ENCODE measurements around the gene ABO. TPM values are rescaled to one million over a fixed set of nuclear protein-coding genes. Genes with fewer than 3 reads are reported as not detected.
"Not testable (repeated sequence)": the region's sequence is repeated elsewhere in the genome, so short reads cannot be mapped to it uniquely, and the experiment has no call there.

Gene ABO
- total RNA-seq, 1 experiment from 2014 or later, result not detected

GRCh38 chr9:133249337-133249736 lies 25.7 kb downstream of the ABO start:
- no peaks in the 10 kb centered on the region for H3K27me3 ChIP-seq (ENCODE audit: control insufficient read depth, insufficient read depth, low read length)
- H3K36me3 ChIP-seq (replicated peaks; ENCODE audit: control insufficient read depth, insufficient read depth, low read length), result no peaks in the 10 kb centered on the region
- no peak overlapping the region for H3K4me3 ChIP-seq (ENCODE audit: insufficient read depth, low read depth, low read length)
- DNase-seq, result no peak

GRCh38 chr9:133248726-133249295 lies 26.2 kb downstream of the ABO start:
- H3K4me3 ChIP-seq (ENCODE audit: insufficient read depth, low read depth, low read length), result no peak overlapping the region
- no peak for DNase-seq
- H3K27me3 ChIP-seq (ENCODE audit: control insufficient read depth, insufficient read depth, low read length), result no peaks in the 10 kb centered on the region
- H3K36me3 ChIP-seq (replicated peaks; ENCODE audit: control insufficient read depth, insufficient read depth, low read length), result no peaks in the 10 kb centered on the region

- Histone ChIP-seq H3K36me3 (replicated peaks; ENCODE audit: control insufficient read depth, insufficient read depth, low read length) (no peaks in the 10 kb centered on the region), H3K4me3 (ENCODE audit: insufficient read depth, low read depth, low read length) (no peak overlapping the region), H3K27me3 (ENCODE audit: control insufficient read depth, insufficient read depth, low read length) (no peaks in the 10 kb centered on the region)
- peak; percentile 36 for DNase-seq
Observed at GRCh38 chr9:133247632-133248031, 27.4 kb downstream of the ABO start.

- H3K4me3 ChIP-seq (ENCODE audit: insufficient read depth, low read depth, low read length), result no peak overlapping the region
- no peaks in the 10 kb centered on the region for H3K27me3 ChIP-seq (ENCODE audit: control insufficient read depth, insufficient read depth, low read length)
- peak; percentile 26 for DNase-seq
- H3K36me3 ChIP-seq (replicated peaks; ENCODE audit: control insufficient read depth, insufficient read depth, low read length), result no peaks in the 10 kb centered on the region
Observed at GRCh38 chr9:133246991-133247390, 28.0 kb downstream of the ABO start.

GRCh38 chr9:133246562-133246961 lies 28.4 kb downstream of the ABO start:
- Histone ChIP-seq H3K27me3 (ENCODE audit: control insufficient read depth, insufficient read depth, low read length) (no peaks in the 10 kb centered on the region), H3K4me3 (ENCODE audit: insufficient read depth, low read depth, low read length) (no peak overlapping the region), H3K36me3 (replicated peaks; ENCODE audit: control insufficient read depth, insufficient read depth, low read length) (no peaks in the 10 kb centered on the region)
- DNase-seq, result peak; percentile 59

GRCh38 chr9:133242991-133243390 lies 32.0 kb downstream of the ABO start:
- no peaks in the 10 kb centered on the region for H3K36me3 ChIP-seq (replicated peaks; ENCODE audit: control insufficient read depth, insufficient read depth, low read length)
- no peak for DNase-seq
- H3K4me3 ChIP-seq (ENCODE audit: insufficient read depth, low read depth, low read length), result no peak overlapping the region

GRCh38 chr9:133242241-133242640 lies 32.8 kb downstream of the ABO start:
- no peaks in the 10 kb centered on the region for H3K36me3 ChIP-seq (replicated peaks; ENCODE audit: control insufficient read depth, insufficient read depth, low read length)
- no peak overlapping the region for H3K4me3 ChIP-seq (ENCODE audit: insufficient read depth, low read depth, low read length)
- peaks cover 5% of the 10 kb centered on the region; the same call in 1 of the 2 replicates for H3K27me3 ChIP-seq (ENCODE audit: control insufficient read depth, insufficient read depth, low read length)
- DNase-seq, result peak; percentile 57

More at GRCh38 chr9:133242991-133243390, 32.0 kb downstream of the ABO start:
- H3K27me3 ChIP-seq (ENCODE audit: control insufficient read depth, insufficient read depth, low read length), result peaks cover under 1% of the 10 kb centered on the region; the same call in 1 of the 2 replicates

- no peak overlapping the region for H3K4me3 ChIP-seq (ENCODE audit: insufficient read depth, low read depth, low read length)
- DNase-seq, result no peak
- H3K27me3 ChIP-seq (ENCODE audit: control insufficient read depth, insufficient read depth, low read length), result peaks cover 7% of the 10 kb centered on the region; the same call in 1 of the 2 replicates
- H3K36me3 ChIP-seq (replicated peaks; ENCODE audit: control insufficient read depth, insufficient read depth, low read length), result no peaks in the 10 kb centered on the region
Observed at GRCh38 chr9:133239533-133240090, 35.4 kb downstream of the ABO start.

- peak; percentile 97 for DNase-seq
- peaks cover 7% of the 10 kb centered on the region; the same call in 1 of the 2 replicates for H3K27me3 ChIP-seq (ENCODE audit: control insufficient read depth, insufficient read depth, low read length)
- peak overlapping the region; percentile 44 for H3K4me3 ChIP-seq (ENCODE audit: insufficient read depth, low read depth, low read length)
- H3K36me3 ChIP-seq (replicated peaks; ENCODE audit: control insufficient read depth, insufficient read depth, low read length), result no peaks in the 10 kb centered on the region
Observed at GRCh38 chr9:133238851-133239532, 36.0 kb downstream of the ABO start.

- no peaks in the 10 kb centered on the region for H3K36me3 ChIP-seq (replicated peaks; ENCODE audit: control insufficient read depth, insufficient read depth, low read length)
- peaks cover 7% of the 10 kb centered on the region; the same call in 1 of the 2 replicates for H3K27me3 ChIP-seq (ENCODE audit: control insufficient read depth, insufficient read depth, low read length)
- DNase-seq, result peak; percentile 100
- peak overlapping the region; percentile 44 for H3K4me3 ChIP-seq (ENCODE audit: insufficient read depth, low read depth, low read length)
Observed at GRCh38 chr9:133238272-133238850, 36.6 kb downstream of the ABO start.

- Histone ChIP-seq H3K36me3 (replicated peaks; ENCODE audit: control insufficient read depth, insufficient read depth, low read length) (no peaks in the 10 kb centered on the region), H3K4me3 (ENCODE audit: insufficient read depth, low read depth, low read length) (no peak overlapping the region), H3K27me3 (ENCODE audit: control insufficient read depth, insufficient read depth, low read length) (peaks cover 7% of the 10 kb centered on the region; the same call in 1 of the 2 replicates)
- peak; percentile 13 for DNase-seq
Observed at GRCh38 chr9:133237035-133237731, 37.8 kb downstream of the ABO start.

- not testable (repeated sequence) for H3K36me3 ChIP-seq (replicated peaks; ENCODE audit: control insufficient read depth, insufficient read depth, low read length); H3K27me3 ChIP-seq (ENCODE audit: control insufficient read depth, insufficient read depth, low read length); DNase-seq; H3K4me3 ChIP-seq (ENCODE audit: insufficient read depth, low read depth, low read length)
Observed at GRCh38 chr9:133236291-133237034, 38.5 kb downstream of the ABO start.

GRCh38 chr9:133235549-133236222 lies 39.3 kb downstream of the ABO start:
- no peak for DNase-seq
- no peaks in the 10 kb centered on the region for H3K36me3 ChIP-seq (replicated peaks; ENCODE audit: control insufficient read depth, insufficient read depth, low read length)
- H3K27me3 ChIP-seq (ENCODE audit: control insufficient read depth, insufficient read depth, low read length), result peaks cover 7% of the 10 kb centered on the region; the same call in 1 of the 2 replicates
- no peak overlapping the region for H3K4me3 ChIP-seq (ENCODE audit: insufficient read depth, low read depth, low read length)
